Trophoblast cell (in vitro differentiated cells and primary cell): ENCODE measurements around the gene RNF208.
"Not testable (repeated sequence)": the region's sequence is repeated elsewhere in the genome, so short reads cannot be mapped to it uniquely, and the experiment has no call there.

Experiments
- DNase-seq, 2 donors: peaks; one replicate each; pipeline ENCODE4 v3.0.0-alpha.2; 2016
- H2AFZ ChIP-seq: 2 replicates; pipeline ENCODE4 v1.6.1; 2013; ENCODE audit warnings: low read length, moderate library complexity, mild to moderate bottlenecking; ENCODE audit not compliant: insufficient read depth, poor library complexity
- H2AK5ac ChIP-seq: 2 replicates; pipeline ENCODE4 v1.6.1; 2013; ENCODE audit warnings: mild to moderate bottlenecking, low read length
- H2BK120ac ChIP-seq: 2 replicates; pipeline ENCODE4 v1.6.1; 2013; ENCODE audit warnings: low read length, mild to moderate bottlenecking, moderate library complexity; ENCODE audit not compliant: insufficient read depth, poor library complexity
- H2BK12ac ChIP-seq: 2 replicates; pipeline ENCODE4 v1.6.1; 2013; ENCODE audit warnings: mild to moderate bottlenecking, low read length, moderate library complexity
- H2BK5ac ChIP-seq: 2 replicates; pipeline ENCODE4 v1.6.1; 2013; ENCODE audit warnings: low read length, low read depth, moderate library complexity, mild to moderate bottlenecking; ENCODE audit not compliant: poor library complexity
- H3K14ac ChIP-seq: 2 replicates; pipeline ENCODE4 v1.6.1; 2013; ENCODE audit warnings: mild to moderate bottlenecking, low read length
- H3K18ac ChIP-seq: 2 replicates; pipeline ENCODE4 v1.6.1; 2013; ENCODE audit warnings: mild to moderate bottlenecking, low read length
- H3K23ac ChIP-seq: 2 replicates; pipeline ENCODE4 v1.6.1; 2013; ENCODE audit warnings: low read length
- H3K27ac ChIP-seq: 2 replicates; pipeline ENCODE4 v1.5.1; 2013; ENCODE audit warnings: low read depth, mild to moderate bottlenecking, inconsistent platforms, low read length, moderate library complexity
- H3K27me3 ChIP-seq: 2 replicates; pipeline ENCODE4 v1.6.1; 2013; ENCODE audit warnings: inconsistent platforms, mild to moderate bottlenecking, low read length, moderate library complexity; ENCODE audit not compliant: insufficient read depth
- H3K36me3 ChIP-seq, 2 experiments: 1 replicate in 1 of 2; 2 replicates in 1 of 2; pipeline ENCODE4 v1.6.1; 2013; ENCODE audit warnings: low read length in 2 of 2, mild to moderate bottlenecking in 2 of 2, moderate library complexity in 1 of 2; ENCODE audit not compliant: insufficient read depth in 2 of 2, control insufficient read depth in 1 of 2
- H3K4ac ChIP-seq: 2 replicates; pipeline ENCODE4 v1.6.1; 2013; ENCODE audit warnings: low read depth, mild to moderate bottlenecking, low read length, moderate library complexity
- H3K4me1 ChIP-seq, 2 experiments: 1 replicate in 1 of 2; 2 replicates in 1 of 2; pipeline ENCODE4 v1.6.1; 2013; ENCODE audit warnings: low read length in 2 of 2, mild to moderate bottlenecking in 2 of 2, moderate library complexity in 1 of 2; ENCODE audit not compliant: insufficient read depth in 2 of 2, control insufficient read depth in 1 of 2
- H3K4me2 ChIP-seq: 2 replicates; pipeline ENCODE4 v1.6.1; 2013; ENCODE audit warnings: inconsistent platforms, mild to moderate bottlenecking, low read length, moderate library complexity
- H3K4me3 ChIP-seq: 2 replicates; pipeline ENCODE4 v1.5.1; 2013; ENCODE audit warnings: mild to moderate bottlenecking, low read depth, low read length, inconsistent platforms
- H3K79me1 ChIP-seq: one replicate; pipeline ENCODE4 v1.6.1; 2013; ENCODE audit warnings: low read length
- H3K79me2 ChIP-seq: 2 replicates; pipeline ENCODE4 v1.6.1; 2013; ENCODE audit warnings: low read length, mild to moderate bottlenecking; ENCODE audit not compliant: control insufficient read depth, insufficient read depth, poor library complexity
- H3K9ac ChIP-seq: 2 replicates; pipeline ENCODE4 v1.6.1; 2013; ENCODE audit warnings: mild to moderate bottlenecking, low read length
- H3K9me3 ChIP-seq: 2 replicates; pipeline ENCODE4 v1.6.1; 2013; ENCODE audit warnings: low read depth, mild to moderate bottlenecking, control low read depth, inconsistent platforms, low read length; ENCODE audit not compliant: insufficient read depth
- H4K12ac ChIP-seq: 2 replicates; pipeline ENCODE4 v1.6.1; 2013; ENCODE audit warnings: low read depth, mild to moderate bottlenecking, low read length, moderate library complexity
- H4K8ac ChIP-seq: 2 replicates; pipeline ENCODE4 v1.6.1; 2013; ENCODE audit warnings: low read depth, mild to moderate bottlenecking, low read length, moderate library complexity
- H4K91ac ChIP-seq: one replicate; pipeline ENCODE4 v1.6.1; 2013; ENCODE audit warnings: low read depth, mild to moderate bottlenecking, low read length, moderate library complexity
- WGBS: extraction: QIAGEN DNeasy Blood & Tissue Kit; methylation state at CpG from one replicate; pipeline ENCODE4 v1.1.7; 2013; ENCODE audit warnings: missing lambda C conversion rate; ENCODE audit not compliant: insufficient read length, insufficient coverage; ENCODE audit errors: extremely low coverage; 5-methylcytosine and 5-hydroxymethylcytosine counted together

RNF208 gene

GRCh38 chr9:137240841-137241489 is 18.9 kb upstream of the RNF208 start, which contains the start of gene TUBB4B:
TSS of gene TUBB4B (plus strand) at chr9:137241287. CDS start at chr9:137241361, 74 bp downstream.
- Histone ChIP-seq H3K23ac (no peak within 1 kb of the TSS), H3K4me3 (peak within 1 kb of the TSS; percentile 95), H2AFZ (peak within 1 kb of the TSS; percentile 77), H3K36me3 (peaks cover 22 to 24% of the 10 kb centered on the region in 2 experiments), H4K8ac (peak within 1 kb of the TSS; percentile 98), H3K4me1 (peaks cover 16 to 23% of the 10 kb centered on the region in 2 experiments), H4K12ac (peak within 1 kb of the TSS; percentile 91), H2AK5ac (peak within 1 kb of the TSS; percentile 84), H3K4ac (peak within 1 kb of the TSS; percentile 94), H2BK120ac (peak within 1 kb of the TSS; percentile 93), H3K27ac (peak within 1 kb of the TSS; percentile 98), H3K79me2 (peaks cover 14% of the 10 kb centered on the region), H3K9ac (peak within 1 kb of the TSS; percentile 88), H3K79me1 (peaks cover 8% of the 10 kb centered on the region), H4K91ac (peak within 1 kb of the TSS; percentile 95), H3K9me3 (peaks cover 3% of the 10 kb centered on the region), H3K4me2 (peak within 1 kb of the TSS; percentile 85), H3K27me3 (no peaks in the 10 kb centered on the region), H3K14ac (peak within 1 kb of the TSS; percentile 93), H2BK5ac (peak within 1 kb of the TSS; percentile 93), H2BK12ac (no peak within 1 kb of the TSS), H3K18ac (peak within 1 kb of the TSS; percentile 96)
- no CpG with 5 or more reads among the region's 67 CpGs for WGBS
- peak; percentile 99 for DNase-seq

- Histone ChIP-seq H3K9me3 (peaks cover 3% of the 10 kb centered on the region), H3K27me3 (no peaks in the 10 kb centered on the region), H3K79me2 (peaks cover 14% of the 10 kb centered on the region), H4K8ac (peak overlapping the region; percentile 98), H4K12ac (peak overlapping the region; percentile 91), H3K18ac (peak overlapping the region; percentile 96), H2AFZ (peak overlapping the region; percentile 77), H3K4me3 (peak overlapping the region; percentile 79), H3K23ac (no peak overlapping the region), H3K27ac (peak overlapping the region; percentile 98), H3K4ac (peak overlapping the region; percentile 57), H3K4me1 (peaks cover 16 to 23% of the 10 kb centered on the region in 2 experiments), H3K79me1 (peaks cover 8% of the 10 kb centered on the region), H2BK120ac (peak overlapping the region; percentile 93), H3K14ac (peak overlapping the region; percentile 93), H2AK5ac (peak overlapping the region; percentile 84), H2BK12ac (no peak overlapping the region), H3K9ac (peak overlapping the region; percentile 84), H2BK5ac (peak overlapping the region; percentile 93), H3K36me3 (peaks cover 22 to 24% of the 10 kb centered on the region in 2 experiments), H4K91ac (peak overlapping the region; percentile 95), H3K4me2 (peak overlapping the region; percentile 79)
- peak in 1 of 2 donors; percentile 54 for DNase-seq
- no CpG with 5 or more reads among the region's 58 CpGs for WGBS
Measured at GRCh38 chr9:137240318-137240840, 18.3 kb upstream of the RNF208 start.

DNA sequence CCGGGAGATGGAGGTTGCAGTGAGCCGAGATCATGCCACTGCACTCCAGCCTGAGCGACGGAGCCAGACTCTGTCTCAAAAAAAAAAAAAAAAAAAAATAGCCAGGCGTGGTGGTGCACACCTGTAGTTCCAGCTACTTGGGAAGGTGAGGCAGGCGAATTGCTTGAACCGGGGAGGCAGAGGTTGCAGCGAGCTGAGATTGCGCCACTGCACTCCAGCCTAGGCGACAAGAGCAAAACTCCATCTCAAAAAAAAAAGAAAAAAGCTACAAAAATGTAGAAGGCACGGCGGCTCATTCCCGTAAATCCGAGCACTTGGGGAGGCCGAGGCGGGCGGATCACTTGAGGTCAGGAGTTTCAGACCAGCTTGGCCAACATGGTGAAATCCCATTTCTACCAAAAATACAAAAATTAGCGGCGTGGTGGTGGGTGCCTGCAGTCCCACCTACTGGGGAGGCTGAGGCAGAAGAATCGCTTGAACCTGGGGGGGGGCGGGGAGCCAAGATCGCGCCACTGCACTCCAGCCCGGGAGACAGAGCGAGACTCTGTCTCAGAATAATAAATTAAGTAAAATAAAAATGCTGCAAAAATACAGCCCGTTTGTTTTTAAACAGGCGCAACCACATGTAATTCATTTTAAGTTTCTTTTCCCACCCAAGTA is 17.6 kb upstream of the RNF208 start:
- H3K27ac ChIP-seq: peak overlapping the region; percentile 98
- peak in 1 of 2 donors; percentile 63 for DNase-seq
- H2BK120ac ChIP-seq, H3K23ac ChIP-seq, H4K8ac ChIP-seq, H3K9me3 ChIP-seq, H3K4ac ChIP-seq, H3K27me3 ChIP-seq, H2BK5ac ChIP-seq, H2BK12ac ChIP-seq, H3K4me3 ChIP-seq, H3K18ac ChIP-seq, H3K14ac ChIP-seq, H4K12ac ChIP-seq, H3K9ac ChIP-seq, H2AFZ ChIP-seq, H2AK5ac ChIP-seq, H4K91ac ChIP-seq, H3K79me1 ChIP-seq: not testable (repeated sequence)
- H3K4me2 ChIP-seq: peak overlapping the region; percentile 79
- no CpG with 5 or more reads among the region's 27 CpGs for WGBS
- peaks cover 14% of the 10 kb centered on the region for H3K79me2 ChIP-seq
- peaks cover 22 to 24% of the 10 kb centered on the region in 2 experiments for H3K36me3 ChIP-seq
- H3K4me1 ChIP-seq: peaks cover 16 to 23% of the 10 kb centered on the region in 2 experiments

DNA sequence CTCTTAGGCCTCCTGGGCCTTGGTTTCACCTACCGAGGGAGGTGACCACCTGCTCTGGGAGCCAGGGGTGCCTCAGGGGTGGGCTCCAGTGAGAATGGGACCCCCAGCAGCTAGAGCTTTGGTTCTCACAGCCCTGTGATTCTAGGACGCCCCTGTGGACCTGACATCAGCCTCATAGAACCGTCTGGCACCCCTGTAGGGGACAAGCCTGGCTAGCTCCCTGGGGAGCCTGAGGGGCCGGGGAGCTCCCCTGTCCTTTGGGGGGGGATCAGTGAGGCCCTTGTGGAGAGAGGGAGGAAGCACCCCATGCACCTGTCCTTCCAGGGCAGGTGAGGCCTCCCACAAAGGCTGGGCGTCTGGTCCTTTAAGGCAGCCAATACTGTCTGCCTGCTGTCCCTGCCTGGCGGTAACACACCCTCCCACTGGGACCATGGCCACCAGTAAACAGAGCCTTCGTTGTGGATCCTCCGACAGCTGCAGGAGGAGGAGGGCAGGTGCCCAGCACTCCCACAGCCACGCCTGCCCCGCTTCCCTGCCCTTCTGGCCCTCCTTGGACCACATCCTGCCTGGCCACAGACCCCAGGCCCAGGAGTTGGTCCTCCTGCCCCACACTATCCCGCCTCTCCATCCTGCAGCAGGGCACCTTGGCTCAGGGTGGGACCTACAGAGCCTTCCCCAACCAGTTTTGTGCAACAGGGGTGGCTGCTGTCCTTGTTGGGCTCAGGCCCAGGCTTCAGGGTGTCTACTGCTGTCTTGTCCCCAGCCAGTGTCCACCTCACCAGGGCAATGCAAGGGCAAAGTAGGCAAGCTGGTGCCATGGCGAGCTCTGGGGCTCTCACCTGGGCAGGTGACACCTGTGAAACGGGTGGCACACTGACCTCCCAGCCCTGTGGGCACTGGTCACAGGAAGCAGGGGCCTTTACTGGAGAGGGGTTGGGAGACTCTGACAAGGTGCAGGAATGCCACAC is 16.0 kb upstream of the RNF208 start:
- Histone ChIP-seq H4K8ac (no peak overlapping the region), H3K27me3 (no peaks in the 10 kb centered on the region), H4K91ac (no peak overlapping the region), H3K23ac (no peak overlapping the region), H4K12ac (no peak overlapping the region), H2AFZ (no peak overlapping the region), H3K4ac (no peak overlapping the region), H3K4me2 (no peak overlapping the region), H2BK5ac (no peak overlapping the region), H3K4me1 (peaks cover 15 to 16% of the 10 kb centered on the region in 2 experiments), H3K9ac (no peak overlapping the region), H2BK12ac (no peak overlapping the region), H2BK120ac (no peak overlapping the region), H3K9me3 (no peaks in the 10 kb centered on the region), H3K36me3 (peaks cover 11 to 14% of the 10 kb centered on the region in 2 experiments), H3K14ac (no peak overlapping the region), H3K79me1 (peaks cover 8% of the 10 kb centered on the region), H3K4me3 (no peak overlapping the region), H3K79me2 (peaks cover 14% of the 10 kb centered on the region), H3K18ac (no peak overlapping the region), H2AK5ac (no peak overlapping the region), H3K27ac (no peak overlapping the region)
- no CpG with 5 or more reads among the region's 13 CpGs for WGBS
- no peak for DNase-seq
